Tibial artery (tissue), 4 donors: ENCODE data around the gene RAP1GAP2.

ENCODE experiments used
- DNase-seq, 2 donors: peaks; one replicate each; pipeline ENCODE4 v3.0.0-alpha.2; 2019
- H3K27ac ChIP-seq, 2 donors: fragments of 200-600 bp; sonication (generic) in 1 of 2; 1 replicate in 1 of 2; 2 replicates in 1 of 2; pipeline ENCODE4 v1.5.1; 2018 to 2019; ENCODE audit warnings: mild to moderate bottlenecking in 1 of 2
- H3K27me3 ChIP-seq, 2 donors: fragments of 200-600 bp; sonication (generic) in 1 of 2; one replicate each; pipeline versions ENCODE4 v1.5.1 to v1.6.0; 2016 to 2019
- H3K36me3 ChIP-seq, 3 donors: fragments of 200-600 bp; sonication (generic) in 2 of 3; one replicate each; pipeline ENCODE4 v1.5.1; 2016 to 2019; ENCODE audit warnings: mild to moderate bottlenecking in 2 of 3
- H3K4me1 ChIP-seq, 4 donors: fragments of 200-600 bp; sonication (generic) in 2 of 4; 1 replicate in 3 of 4; 2 replicates in 1 of 4; pipeline ENCODE4 v1.5.1; 2016 to 2019
- H3K4me3 ChIP-seq, 2 donors: fragments of 200-600 bp; sonication (generic) in 1 of 2; 1 replicate in 1 of 2; 2 replicates in 1 of 2; pipeline ENCODE4 v1.5.1; 2018 to 2019; ENCODE audit warnings: mild to moderate bottlenecking in 2 of 2
- H3K9me3 ChIP-seq, 3 donors: fragments of 200-600 bp; sonication (generic) in 1 of 3; one replicate each; pipeline ENCODE4 v1.5.1; 2016 to 2019
- intact Hi-C: fragments of 100-400 bp; cut with DNase I; formaldehyde crosslinking; loops from one replicate; pipeline ENCODE4 v1.15.0; 2023; ENCODE audit warnings: low total_unique reads
- TF ChIP-seq, protein P1 (sequence below), 2 experiments: fragments of 200-600 bp in 1 of 2; fragments of 450-650 bp in 1 of 2; IDR thresholded peaks; one replicate each; pipeline ENCODE4 v1.5.1; 2017 to 2019; ENCODE audit warnings: antibody characterized with exemption in 2 of 2, mild to moderate bottlenecking in 1 of 2, moderate library complexity in 1 of 2

Gene RAP1GAP2

DNA sequence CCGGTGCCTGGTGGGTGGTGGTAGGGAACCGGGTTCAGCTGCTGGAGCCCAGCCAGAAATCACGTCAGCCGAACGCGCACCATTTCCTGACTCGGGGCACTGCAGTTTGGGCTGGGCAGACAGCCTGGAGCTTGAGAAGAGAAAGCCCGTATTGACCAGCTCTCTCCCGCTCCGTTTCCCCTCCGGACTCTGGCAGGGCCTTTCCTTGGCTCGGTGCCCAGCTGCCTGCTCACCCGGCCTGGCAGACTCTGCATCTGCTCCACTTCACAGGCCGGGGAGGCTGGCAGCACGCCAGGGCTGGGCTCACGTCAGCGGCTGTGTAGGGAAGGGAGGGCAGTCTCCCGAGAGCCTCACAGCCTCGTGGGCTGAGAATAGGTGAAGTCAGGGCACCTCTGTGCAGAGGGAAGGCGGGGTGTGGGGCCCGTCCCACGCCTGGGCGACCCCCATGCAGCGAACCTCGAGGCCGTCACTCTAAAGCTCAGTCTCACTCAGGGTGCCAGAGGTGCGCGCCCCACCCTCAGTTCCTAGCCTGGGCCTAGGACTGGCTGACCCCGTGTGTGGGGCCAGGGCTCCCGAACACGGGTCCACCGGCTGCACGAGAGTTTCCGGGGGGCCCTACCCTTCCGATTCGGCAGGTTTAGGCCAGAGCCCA is 208.0 kb downstream of the RAP1GAP2 start:
- peak; percentile 99 to 100 for DNase-seq
- Histone ChIP-seq H3K27me3 (no peaks in the 10 kb centered on the region), H3K9me3 (no peaks in the 10 kb centered on the region), H3K36me3 (no peaks in the 10 kb centered on the region), H3K4me3 (peak overlapping the region; percentile 33 to 45), H3K4me1 (peaks cover 6 to 37% (median 19%) of the 10 kb centered on the region in 4 donors), H3K27ac (peak overlapping the region; percentile 92 to 94)
- TF ChIP-seq, protein P1, sequence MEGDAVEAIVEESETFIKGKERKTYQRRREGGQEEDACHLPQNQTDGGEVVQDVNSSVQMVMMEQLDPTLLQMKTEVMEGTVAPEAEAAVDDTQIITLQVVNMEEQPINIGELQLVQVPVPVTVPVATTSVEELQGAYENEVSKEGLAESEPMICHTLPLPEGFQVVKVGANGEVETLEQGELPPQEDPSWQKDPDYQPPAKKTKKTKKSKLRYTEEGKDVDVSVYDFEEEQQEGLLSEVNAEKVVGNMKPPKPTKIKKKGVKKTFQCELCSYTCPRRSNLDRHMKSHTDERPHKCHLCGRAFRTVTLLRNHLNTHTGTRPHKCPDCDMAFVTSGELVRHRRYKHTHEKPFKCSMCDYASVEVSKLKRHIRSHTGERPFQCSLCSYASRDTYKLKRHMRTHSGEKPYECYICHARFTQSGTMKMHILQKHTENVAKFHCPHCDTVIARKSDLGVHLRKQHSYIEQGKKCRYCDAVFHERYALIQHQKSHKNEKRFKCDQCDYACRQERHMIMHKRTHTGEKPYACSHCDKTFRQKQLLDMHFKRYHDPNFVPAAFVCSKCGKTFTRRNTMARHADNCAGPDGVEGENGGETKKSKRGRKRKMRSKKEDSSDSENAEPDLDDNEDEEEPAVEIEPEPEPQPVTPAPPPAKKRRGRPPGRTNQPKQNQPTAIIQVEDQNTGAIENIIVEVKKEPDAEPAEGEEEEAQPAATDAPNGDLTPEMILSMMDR (IDR thresholded peaks at IDR 0.05) = no peak
- intact Hi-C loops = loop anchor here (2.0 kb wide), 1 partner anchor 151 kb away; no protein-coding TSS in a partner anchor

DNA sequence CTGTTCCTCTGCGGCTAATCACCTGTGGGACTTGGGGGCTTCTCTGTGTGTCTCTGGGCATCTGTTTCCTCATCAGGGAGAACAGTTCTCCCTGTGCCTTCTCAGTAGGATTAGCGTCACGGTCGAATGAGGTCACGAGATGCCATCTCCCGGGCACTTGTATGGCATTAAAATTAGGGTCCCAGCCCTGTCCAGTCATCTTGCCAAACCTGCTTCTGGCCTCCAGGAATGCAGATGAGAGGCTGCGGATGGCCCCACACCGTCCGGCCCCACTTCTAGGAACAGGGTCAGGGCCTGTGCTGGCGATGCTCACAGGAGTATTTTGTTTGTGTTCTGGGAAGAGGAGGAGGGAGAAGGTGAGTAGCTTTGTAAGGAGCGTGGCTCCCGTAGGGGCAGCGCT is 208.7 kb downstream of the RAP1GAP2 start:
- H3K27me3 ChIP-seq = no peaks in the 10 kb centered on the region
- H3K36me3 ChIP-seq = no peaks in the 10 kb centered on the region
- TF ChIP-seq, protein P1 (IDR thresholded peaks at IDR 0.05) = no peak
- intact Hi-C loops = loop anchor here (2.0 kb wide), 1 partner anchor 152 kb away; no protein-coding TSS in a partner anchor
- H3K27ac ChIP-seq = peak overlapping the region; percentile 92 to 94
- H3K4me3 ChIP-seq = no peak overlapping the region
- peak in 1 of 2 donors; percentile 78 for DNase-seq
- peaks cover 6 to 37% (median 19%) of the 10 kb centered on the region in 4 donors for H3K4me1 ChIP-seq
- no peaks in the 10 kb centered on the region for H3K9me3 ChIP-seq

- intact Hi-C loops = loop anchor here (2.0 kb wide), 1 partner anchor 153 kb away; no protein-coding TSS in a partner anchor
- no peak overlapping the region for H3K4me3 ChIP-seq
These were observed 209.5 kb downstream of the RAP1GAP2 start for GRCh38 chr17:3005696-3006095.

DNA sequence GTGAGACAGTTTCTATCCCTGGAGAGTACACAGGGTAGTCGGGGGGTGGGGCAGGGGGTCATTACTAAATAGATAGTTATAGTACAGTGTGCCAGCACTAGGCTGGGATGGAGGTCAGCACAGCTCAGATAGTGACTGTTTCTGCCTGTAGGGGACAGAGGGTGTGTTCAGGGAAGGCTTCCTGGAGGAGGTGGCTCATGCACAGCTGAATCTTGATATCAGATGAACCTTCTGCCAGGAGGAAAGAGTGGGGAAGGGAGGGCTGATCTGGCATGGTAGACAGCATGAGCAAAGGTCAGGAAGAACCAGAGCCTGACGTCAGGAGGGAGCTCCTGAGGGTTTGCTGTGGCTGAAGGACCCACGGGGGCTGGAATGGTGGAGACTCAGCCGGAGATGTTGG is 210.6 kb downstream of the RAP1GAP2 start:
- Histone ChIP-seq H3K27ac (no peak overlapping the region), H3K4me1 (peaks cover 6 to 37% (median 19%) of the 10 kb centered on the region in 4 donors), H3K27me3 (no peaks in the 10 kb centered on the region), H3K9me3 (no peaks in the 10 kb centered on the region), H3K4me3 (no peak overlapping the region), H3K36me3 (no peaks in the 10 kb centered on the region)
- no peak for DNase-seq
- TF ChIP-seq, protein P1 (IDR thresholded peaks at IDR 0.05) = no peak
- intact Hi-C loops = no loop called here

More at GRCh38 chr17:3005696-3006095, 209.5 kb downstream of the RAP1GAP2 start:
- no peaks in the 10 kb centered on the region for H3K27me3 ChIP-seq
- no peaks in the 10 kb centered on the region for H3K9me3 ChIP-seq
- H3K27ac ChIP-seq = peak overlapping the region in 1 of 2 donors; percentile 94
- H3K36me3 ChIP-seq = no peaks in the 10 kb centered on the region
- H3K4me1 ChIP-seq = peaks cover 6 to 37% (median 19%) of the 10 kb centered on the region in 4 donors
- DNase-seq = no peak
- TF ChIP-seq, protein P1 (IDR thresholded peaks at IDR 0.05) = no peak

- intact Hi-C loops = no loop called here
- DNase-seq = no peak
These were observed 211.4 kb downstream of the RAP1GAP2 start for GRCh38 chr17:3007651-3008121.

More at GRCh38 chr17:3007651-3008121, 211.4 kb downstream of the RAP1GAP2 start:
- Histone ChIP-seq H3K9me3 (no peaks in the 10 kb centered on the region), H3K27ac (no peak overlapping the region), H3K4me1 (peaks cover 6 to 30% (median 19%) of the 10 kb centered on the region in 4 donors), H3K36me3 (no peaks in the 10 kb centered on the region), H3K4me3 (no peak overlapping the region), H3K27me3 (no peaks in the 10 kb centered on the region)
- TF ChIP-seq, protein P1 (IDR thresholded peaks at IDR 0.05) = no peak
